Measurements from ENCODE around the gene TRPM5. TPM values are rescaled to one million over a fixed set of nuclear protein-coding genes. Genes with fewer than 3 reads are reported as not detected.
A peak's percentile ranks its signal among the peaks of the same experiment; 100 is the strongest.

TRPM5 gene
- total RNA-seq, 1 donor from 2014 or later, result not detected

- Histone ChIP-seq H2AFZ (ENCODE audit: low read depth, low read length) (peak overlapping the region; percentile 63), H3K4me1 (ENCODE audit: insufficient read depth, low read length) (no peaks in the 10 kb centered on the region), H4K20me1 (ENCODE audit: insufficient read depth, low read length) (no peaks in the 10 kb centered on the region), H3K79me2 (ENCODE audit: insufficient read depth, low read length) (no peaks in the 10 kb centered on the region), H3K27me3 (ENCODE audit: insufficient read depth, low read length) (peaks cover 3% of the 10 kb centered on the region), H3K4me2 (ENCODE audit: low read length) (no peak overlapping the region), H3K9ac (ENCODE audit: low read length) (no peak overlapping the region), H3K4me3 (ENCODE audit: insufficient read depth, low read depth, low read length) (no peak overlapping the region), H3K9me3 (ENCODE audit: insufficient read depth, low read depth, low read length) (no peaks in the 10 kb centered on the region), H3K27ac (ENCODE audit: low read depth, low read length) (no peak overlapping the region), H3K36me3 (ENCODE audit: insufficient read depth, low read length) (no peaks in the 10 kb centered on the region)
- TF ChIP-seq CTCF (IDR thresholded peaks at IDR 0.05; ENCODE audit: insufficient read depth, low read depth, low read length), result peak; percentile 88
- no peak for TF ChIP-seq EZH2 (IDR thresholded peaks at IDR 0.05; ENCODE audit: insufficient read depth, low read length)
- Mint-ChIP-seq H3K4me3 (ENCODE audit: unreplicated experiment) (no peak overlapping the region), H3K36me3 (ENCODE audit: low read depth, unreplicated experiment) (no peaks in the 10 kb centered on the region), H3K4me1 (ENCODE audit: low read depth, unreplicated experiment) (no peaks in the 10 kb centered on the region), H3K27me3 (ENCODE audit: low read depth, unreplicated experiment) (peaks cover 13% of the 10 kb centered on the region), H3K9me3 (ENCODE audit: unreplicated experiment) (no peaks in the 10 kb centered on the region), H3K27ac (ENCODE audit: unreplicated experiment) (no peak overlapping the region)
- DNase-seq (ENCODE audit: low read depth) (peak; percentile 39), FAIRE-seq (no peak)
These were observed 24.4 kb downstream of the TRPM5 start for GRCh38 chr11:2419638-2420501.

- Mint-ChIP-seq H3K4me3 (ENCODE audit: unreplicated experiment) (no peak overlapping the region), H3K9me3 (ENCODE audit: unreplicated experiment) (no peaks in the 10 kb centered on the region), H3K27ac (ENCODE audit: unreplicated experiment) (no peak overlapping the region), H3K27me3 (ENCODE audit: low read depth, unreplicated experiment) (peaks cover 10% of the 10 kb centered on the region), H3K4me1 (ENCODE audit: low read depth, unreplicated experiment) (no peaks in the 10 kb centered on the region), H3K36me3 (ENCODE audit: low read depth, unreplicated experiment) (no peaks in the 10 kb centered on the region)
- Histone ChIP-seq H4K20me1 (ENCODE audit: insufficient read depth, low read length) (no peaks in the 10 kb centered on the region), H3K4me1 (ENCODE audit: insufficient read depth, low read length) (no peaks in the 10 kb centered on the region), H3K36me3 (ENCODE audit: insufficient read depth, low read length) (no peaks in the 10 kb centered on the region), H2AFZ (ENCODE audit: low read depth, low read length) (no peak overlapping the region), H3K4me2 (ENCODE audit: low read length) (no peak overlapping the region), H3K79me2 (ENCODE audit: insufficient read depth, low read length) (no peaks in the 10 kb centered on the region), H3K27me3 (ENCODE audit: insufficient read depth, low read length) (peaks cover 3% of the 10 kb centered on the region), H3K4me3 (ENCODE audit: insufficient read depth, low read depth, low read length) (no peak overlapping the region), H3K27ac (ENCODE audit: low read depth, low read length) (no peak overlapping the region), H3K9me3 (ENCODE audit: insufficient read depth, low read depth, low read length) (no peaks in the 10 kb centered on the region), H3K9ac (ENCODE audit: low read length) (no peak overlapping the region)
- no peak for FAIRE-seq
- no peak for DNase-seq (ENCODE audit: low read depth)
- no peak for TF ChIP-seq CTCF (IDR thresholded peaks at IDR 0.05; ENCODE audit: insufficient read depth, low read depth, low read length)
- TF ChIP-seq EZH2 (IDR thresholded peaks at IDR 0.05; ENCODE audit: insufficient read depth, low read length), result no peak
These were observed 25.5 kb downstream of the TRPM5 start for GRCh38 chr11:2418693-2419360.

Measured in astrocyte (in vitro differentiated cells and primary cell).